GM15510 (cell line): ENCODE data around the gene MUC16.

Source experiments
- POLR2A ChIP-seq: IDR thresholded peaks from 3 replicates; pipeline ENCODE4 v1.6.1; 2011; ENCODE audit warnings: borderline replicate concordance; ENCODE audit not compliant: insufficient read length; ENCODE audit errors: extremely low read depth

Gene MUC16

DNA sequence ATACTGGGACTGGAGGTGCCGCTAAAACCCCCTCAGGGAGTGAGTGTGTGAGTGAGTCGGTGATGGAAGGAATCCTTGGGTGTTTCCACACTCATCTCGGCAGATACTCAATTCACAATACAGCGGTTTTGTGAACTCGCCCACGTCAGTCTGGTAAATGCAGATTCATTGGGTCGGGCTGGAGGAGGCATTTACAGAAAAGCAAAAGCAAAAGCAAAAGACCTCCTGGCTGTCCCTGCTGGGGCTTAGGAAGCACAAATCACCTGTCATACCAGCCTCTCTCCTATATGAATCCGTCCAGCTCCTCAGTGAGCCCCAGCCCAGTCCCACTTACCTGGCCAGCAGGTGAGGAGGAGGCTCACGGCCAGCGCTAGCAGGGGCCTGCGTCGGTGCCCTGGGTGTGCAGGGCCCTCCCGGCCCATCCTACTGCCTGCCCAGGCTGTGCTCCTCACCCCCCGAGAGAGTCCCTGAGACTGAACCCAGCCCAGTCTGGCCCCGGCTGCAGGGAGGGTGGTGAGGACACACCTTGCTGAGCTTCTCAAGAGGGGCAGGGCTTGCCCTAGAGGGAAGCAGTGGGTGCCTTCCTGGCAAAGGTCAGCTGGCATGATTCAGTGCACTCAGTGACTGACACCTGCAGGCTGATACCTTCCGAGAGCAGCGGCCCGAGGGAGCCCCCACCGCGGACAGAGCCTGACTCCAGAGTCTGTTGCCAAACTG lies at the start of gene MUC16:
Gene MUC16 (minus strand): TSS at position 475 of the 717 bp plus-strand sequence.
- TF ChIP-seq POLR2A: no peak

DNA sequence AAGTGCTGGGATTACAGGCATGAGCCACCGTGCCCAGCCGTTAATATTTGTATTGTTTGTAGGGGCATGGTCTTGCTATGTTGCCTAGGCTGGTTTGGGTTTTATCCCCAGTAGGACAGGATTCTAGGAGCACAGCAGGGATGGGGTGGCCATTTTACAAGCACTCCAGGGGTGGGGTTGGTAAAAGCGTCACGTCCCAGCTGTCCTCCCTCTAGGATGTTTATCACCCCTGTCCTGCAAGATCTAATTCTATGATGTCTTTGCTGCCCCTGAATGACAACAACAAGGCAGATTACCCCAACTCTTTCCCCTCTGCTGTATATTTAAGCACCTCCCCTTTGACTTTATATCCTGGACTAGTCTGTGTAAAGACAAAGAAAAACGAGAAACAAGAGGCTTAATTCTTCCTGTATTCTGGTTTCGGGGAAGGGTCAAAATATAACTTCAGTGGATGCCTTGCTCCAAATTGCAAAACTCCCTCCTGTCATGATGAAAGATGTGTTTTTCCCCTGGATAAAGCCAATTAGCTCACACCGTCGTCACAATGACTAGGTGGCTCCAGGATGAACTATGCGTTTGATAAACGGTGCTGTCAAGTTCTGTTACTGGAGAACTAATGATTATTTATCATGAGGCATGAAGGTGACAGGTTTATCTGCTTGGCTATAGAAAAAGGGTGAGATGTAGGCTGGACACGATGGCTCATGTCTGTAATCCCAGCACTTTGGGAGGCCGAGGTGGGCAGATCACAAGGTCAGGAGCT lies 48.9 kb upstream of the MUC16 start:
- no peak for TF ChIP-seq POLR2A

DNA sequence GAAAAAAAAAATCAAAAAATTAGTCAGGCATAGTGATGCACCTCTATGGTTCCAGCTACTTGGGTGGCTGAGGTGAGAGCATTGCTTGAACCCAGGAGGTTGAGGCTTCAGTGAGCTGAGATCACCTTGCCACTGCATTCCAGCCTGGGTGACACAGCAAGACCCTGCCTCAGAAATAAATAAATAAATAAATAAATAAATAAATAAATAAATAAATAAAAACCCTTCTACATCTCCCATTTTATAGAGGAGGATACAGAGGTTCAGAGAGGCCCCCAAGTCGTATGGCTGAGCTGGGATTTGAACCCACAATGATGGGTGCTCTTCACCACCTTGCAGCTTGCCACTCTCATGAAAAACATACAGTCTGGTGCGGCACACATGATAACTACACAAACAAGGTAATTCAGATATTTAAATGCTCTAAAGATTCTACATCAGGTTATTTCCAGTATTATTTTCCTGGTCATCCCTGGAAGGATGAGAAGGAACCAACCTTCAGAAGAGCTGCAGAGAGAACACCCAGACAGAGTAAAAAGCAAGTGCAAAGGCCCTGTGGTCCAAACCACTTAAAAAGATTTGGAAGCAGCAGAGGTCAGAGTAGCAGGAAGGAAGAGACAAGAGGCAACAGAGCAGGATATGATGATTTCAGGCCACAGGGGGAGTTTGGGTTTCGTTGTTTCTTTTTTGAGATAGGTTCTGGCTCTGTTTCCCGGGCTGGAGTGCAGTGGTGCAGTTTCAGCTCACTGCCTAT lies 47.5 kb upstream of the MUC16 start:
- TF ChIP-seq POLR2A: no peak

DNA sequence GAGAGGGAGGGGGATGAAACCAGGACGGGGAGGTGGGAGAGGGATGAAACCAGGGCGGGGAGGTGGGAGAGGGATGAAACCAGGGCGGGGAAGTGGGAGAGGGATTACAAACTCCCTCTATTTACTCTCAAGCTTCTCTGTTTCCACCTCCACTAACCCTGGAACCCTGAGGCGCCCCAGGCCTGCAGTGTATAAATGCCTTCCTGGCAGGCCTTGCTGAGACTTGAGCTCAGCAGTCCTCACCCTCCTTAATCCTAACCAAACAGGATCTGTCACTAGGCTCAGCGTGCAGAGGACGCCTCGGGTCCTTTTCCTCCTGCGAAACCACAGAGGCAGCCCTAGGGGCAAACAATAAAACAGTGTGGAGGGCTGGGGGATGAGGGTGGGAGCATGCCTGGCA lies 44.6 kb upstream of the MUC16 start:
- TF ChIP-seq POLR2A: no peak

DNA sequence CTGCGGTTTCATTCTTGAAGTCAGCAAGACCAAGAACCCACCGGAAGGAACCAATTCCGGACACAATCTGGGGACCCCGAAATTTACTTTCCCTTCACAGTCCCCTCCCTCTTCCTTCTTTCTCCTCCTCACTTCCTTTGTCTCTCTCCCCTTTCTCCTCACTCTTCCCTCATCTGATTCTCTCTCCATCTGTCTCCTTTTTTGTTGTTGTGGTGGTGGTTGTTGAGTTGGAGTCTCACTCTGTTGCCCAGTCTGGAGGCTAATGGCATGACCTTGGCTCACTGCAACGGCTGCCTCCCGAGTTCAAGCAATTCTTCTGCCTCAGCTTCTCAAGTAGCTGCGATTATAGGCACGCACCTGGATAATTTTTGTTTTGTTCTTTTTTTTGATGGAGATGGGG lies 44.0 kb upstream of the MUC16 start:
- TF ChIP-seq POLR2A: no peak

DNA sequence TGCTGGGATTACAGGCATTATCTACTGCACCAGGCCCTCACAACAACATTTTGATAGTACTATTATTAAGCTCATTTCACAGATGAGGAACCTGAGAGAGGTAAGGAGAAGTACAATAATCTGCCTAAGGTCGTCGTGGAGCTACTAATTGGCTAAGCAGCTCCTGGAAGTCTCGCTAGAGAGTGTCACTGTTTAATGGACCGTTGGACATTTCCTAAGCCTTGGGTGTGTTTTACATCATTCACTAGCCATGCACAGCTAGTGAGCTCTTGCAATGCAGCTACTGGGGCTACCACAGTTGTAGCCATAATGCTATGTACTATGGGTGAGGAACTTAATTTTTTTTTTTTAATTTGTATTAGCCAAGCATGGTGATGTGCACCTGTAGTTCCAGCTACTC lies 42.7 kb upstream of the MUC16 start:
- TF ChIP-seq POLR2A: no peak

DNA sequence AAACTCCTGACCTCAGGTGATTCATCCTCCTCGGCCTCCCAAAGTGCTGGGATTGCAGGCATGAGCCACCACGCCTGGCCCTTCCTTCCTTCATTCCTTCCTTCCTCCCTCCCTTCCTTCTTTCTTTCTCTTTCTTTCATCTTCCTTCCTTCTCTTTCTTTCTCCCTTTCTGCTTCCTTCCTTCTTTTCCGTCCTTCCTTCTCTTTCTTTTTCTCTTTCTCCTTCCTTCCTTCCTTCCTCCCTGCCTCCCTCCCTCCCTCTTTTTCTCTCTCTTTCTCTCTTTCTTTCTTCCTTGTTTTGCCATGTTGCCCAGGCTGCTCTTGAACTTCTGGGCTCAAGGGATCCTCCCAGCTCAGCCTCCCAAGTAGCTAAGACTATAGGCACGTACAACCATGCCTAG lies 36.5 kb upstream of the MUC16 start:
- TF ChIP-seq POLR2A: no peak

DNA sequence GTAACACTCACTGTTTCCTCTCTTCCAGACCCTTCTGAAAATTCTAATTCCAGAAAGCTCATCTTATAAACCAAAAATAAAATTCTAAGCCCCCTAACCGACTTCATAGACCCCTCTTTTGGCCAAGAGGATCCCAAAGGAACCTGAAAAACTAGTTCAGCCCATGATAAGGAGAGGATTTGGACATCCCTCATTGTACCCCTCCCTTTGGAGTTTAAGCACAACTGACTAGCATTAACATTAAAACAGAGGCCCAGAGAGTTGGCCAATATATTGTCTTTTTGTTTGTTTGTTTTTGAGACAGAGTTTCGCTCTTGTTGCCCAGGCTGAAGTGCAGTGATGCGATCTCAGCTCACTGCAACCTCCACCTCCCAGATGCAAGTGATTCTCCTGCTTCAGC lies 34.2 kb upstream of the MUC16 start:
- no peak for TF ChIP-seq POLR2A

DNA sequence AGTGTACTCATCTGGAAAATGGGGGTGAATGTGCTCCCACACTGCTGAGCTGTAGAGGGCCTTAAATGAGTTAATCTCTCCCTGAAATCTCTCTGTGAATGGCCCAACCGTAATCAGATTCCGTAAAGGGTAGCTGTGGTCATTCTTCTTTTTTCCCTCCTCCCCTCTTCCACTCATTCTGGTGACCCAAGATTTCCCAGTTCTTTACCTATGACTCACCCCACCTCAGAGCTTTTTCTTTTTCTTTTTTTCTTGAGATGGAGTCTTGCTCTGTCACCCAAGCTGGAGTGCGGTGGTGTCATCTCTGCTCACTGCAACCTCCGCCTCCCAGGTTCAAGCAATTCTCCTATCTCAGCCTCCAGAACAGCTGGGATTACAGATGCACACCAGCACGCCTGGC lies 33.3 kb upstream of the MUC16 start:
- no peak for TF ChIP-seq POLR2A

DNA sequence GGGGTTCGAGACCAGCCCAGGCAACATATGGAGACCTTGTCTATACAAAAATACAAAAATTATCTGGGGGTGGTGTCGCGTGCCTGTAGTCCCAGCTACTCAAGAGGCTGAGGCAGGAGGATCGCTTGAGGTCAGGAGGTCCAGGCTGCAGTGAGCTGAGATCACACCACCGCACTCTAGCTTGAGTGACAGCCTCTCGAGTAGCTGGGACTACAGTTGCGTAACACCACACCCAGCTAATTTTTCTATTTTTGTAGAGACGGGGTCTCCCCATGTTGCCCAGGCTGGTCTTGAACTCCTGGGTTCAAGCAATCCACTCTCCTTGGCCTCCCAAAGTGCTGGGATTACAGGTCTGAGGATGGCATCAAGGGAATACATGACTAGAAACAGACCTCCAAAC lies 30.8 kb upstream of the MUC16 start:
- TF ChIP-seq POLR2A: no peak

DNA sequence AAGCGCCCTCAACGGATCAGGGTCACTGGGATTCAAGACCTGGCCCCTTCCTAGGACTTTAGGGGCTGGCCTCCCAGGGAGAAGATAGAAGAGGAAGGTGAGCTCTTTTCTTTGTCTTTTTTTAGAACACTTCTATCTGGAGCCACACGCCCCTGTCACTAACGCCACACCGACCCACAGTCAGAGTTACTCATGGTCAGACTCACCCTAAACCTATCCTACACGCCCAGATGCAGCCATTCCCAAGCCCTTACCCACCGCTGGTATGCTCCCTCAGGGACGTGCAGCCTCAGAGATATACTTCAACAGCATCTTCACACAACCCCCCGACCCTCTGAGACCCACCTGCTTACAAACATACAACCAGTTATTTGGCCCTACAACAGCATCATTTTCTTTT lies 29.9 kb upstream of the MUC16 start:
- no peak for TF ChIP-seq POLR2A

DNA sequence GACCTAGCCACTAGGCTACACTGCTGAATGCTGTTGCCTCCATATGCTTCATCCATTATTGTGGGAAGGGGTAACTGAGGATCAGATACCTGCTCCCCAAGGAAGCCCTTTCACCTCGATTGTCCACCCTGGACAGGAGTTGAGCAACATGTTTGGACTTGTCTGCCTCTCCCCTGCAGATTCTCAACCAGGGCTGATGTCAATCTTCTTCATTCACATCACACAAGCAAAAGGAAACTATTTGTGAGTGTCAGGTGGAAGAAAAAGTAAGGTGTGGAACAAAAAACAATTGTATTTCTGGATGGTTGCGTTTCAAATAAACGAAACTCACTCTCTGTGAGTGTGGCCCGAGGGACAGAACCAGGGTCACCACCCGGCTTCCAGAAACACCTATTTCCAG lies 29.5 kb upstream of the MUC16 start:
- no peak for TF ChIP-seq POLR2A

DNA sequence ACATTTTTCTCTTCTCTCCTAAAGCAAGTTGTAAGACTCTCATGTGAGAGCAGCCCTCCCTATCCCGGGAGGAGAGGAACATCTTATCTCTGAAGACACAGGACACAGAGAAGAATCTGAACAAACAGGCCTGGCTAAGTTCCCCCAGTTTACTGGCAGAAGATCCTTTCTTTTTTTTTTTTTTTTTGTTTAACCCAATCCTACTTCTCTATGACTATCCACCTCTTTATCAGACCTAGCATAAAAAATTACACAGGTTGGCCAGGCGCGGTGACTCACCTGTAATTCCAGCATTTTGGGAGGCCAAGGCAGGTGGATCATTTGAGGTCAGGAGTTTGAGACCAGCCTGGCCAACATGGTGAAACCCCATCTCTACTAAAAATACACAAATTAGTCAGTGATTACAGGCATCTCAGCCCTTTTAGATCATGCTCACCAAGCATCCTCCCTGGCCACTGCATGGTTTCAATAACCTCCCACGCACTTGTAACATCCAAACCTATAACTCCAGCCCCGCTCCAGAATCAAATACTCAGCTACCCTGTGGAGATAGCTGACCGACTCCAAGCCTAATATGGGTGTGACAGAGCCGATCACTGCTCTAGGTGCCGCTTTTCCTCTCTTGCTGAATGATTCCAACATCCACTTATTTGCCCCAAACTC lies 27.3 kb upstream of the MUC16 start:
- TF ChIP-seq POLR2A: no peak

DNA sequence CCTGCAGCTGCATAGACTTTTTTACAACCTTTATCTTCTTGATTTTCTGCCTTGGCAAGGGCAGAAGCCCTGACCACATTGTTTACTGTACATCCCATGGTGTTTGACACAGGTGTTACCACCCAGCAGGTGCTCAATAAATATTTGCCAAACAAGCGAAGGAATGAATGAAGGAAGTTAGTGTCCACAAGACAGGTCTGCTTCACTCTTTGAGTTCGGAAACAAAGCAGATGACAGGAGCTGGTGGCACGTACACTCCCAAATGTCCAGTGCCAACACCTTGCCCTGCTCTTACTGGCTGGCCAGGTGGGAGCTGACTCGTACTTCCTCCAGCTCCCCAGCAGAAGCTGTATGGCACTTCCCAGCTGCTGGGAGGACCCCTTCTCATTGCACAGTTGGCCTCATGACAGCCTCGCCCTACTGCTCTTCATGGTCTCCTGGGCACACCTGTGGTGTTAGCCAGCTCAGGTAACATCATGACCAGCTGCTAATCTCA lies 22.0 kb upstream of the MUC16 start:
- TF ChIP-seq POLR2A: no peak
